Fibroblast of the aortic adventitia (primary cell): Measurements from ENCODE around the gene DMRTC2. TPM values are rescaled to one million over a fixed set of nuclear protein-coding genes. Genes with fewer than 3 reads are reported as not detected.

Experiments
- DNase-seq: peaks from one replicate; pipeline ENCODE4 v3.0.0-alpha.2; 2010; ENCODE audit warnings: low read depth
- H3K4me3 ChIP-seq: 2 replicates; pipeline ENCODE4 v1.5.1; 2011; ENCODE audit warnings: low read depth, mild to moderate bottlenecking, control low read depth, low read length, moderate library complexity
- CTCF ChIP-seq: IDR thresholded peaks from 2 replicates; pipeline ENCODE4 v1.5.1; 2011; ENCODE audit warnings: mild to moderate bottlenecking, low read length, control low read depth, inconsistent platforms; ENCODE audit not compliant: insufficient read depth
- total RNA-seq: library from RNA; depleted of rRNA; stranded (reverse); fragments of >200 nt; gene quantifications from 2 replicates; pipeline ENCODE4 v1.2.3, GENCODE V29; 2012; ENCODE audit warnings: low replicate concordance

DMRTC2 gene
- total RNA-seq, 1 donor = not detected

DNA sequence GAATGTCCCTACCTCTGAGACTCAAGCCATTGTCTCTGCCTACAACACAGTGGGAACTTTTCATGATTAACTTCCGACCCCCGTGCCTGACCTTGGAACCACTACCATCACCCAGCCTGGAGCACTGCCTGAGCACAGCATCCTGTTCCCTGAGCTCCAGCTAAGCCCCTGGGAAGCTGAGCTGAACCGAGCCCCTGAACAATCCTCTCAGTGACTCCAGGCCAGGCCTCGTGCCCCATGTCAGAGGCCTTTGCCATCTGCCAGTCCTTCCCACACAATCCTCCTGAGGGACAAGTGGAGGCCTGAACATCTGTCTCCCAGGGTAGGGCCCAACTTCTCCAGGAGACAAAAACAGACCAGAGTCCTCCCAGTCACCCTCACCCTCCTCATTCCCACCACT is 30.9 kb upstream of the DMRTC2 start:
- TF ChIP-seq CTCF = no peak
- no peak overlapping the region for H3K4me3 ChIP-seq
- no peak for DNase-seq

GRCh38 chr19:41815301-41815700 is 29.5 kb upstream of the DMRTC2 start:
- no peak overlapping the region for H3K4me3 ChIP-seq
- TF ChIP-seq CTCF = no peak
- no peak for DNase-seq

DNA sequence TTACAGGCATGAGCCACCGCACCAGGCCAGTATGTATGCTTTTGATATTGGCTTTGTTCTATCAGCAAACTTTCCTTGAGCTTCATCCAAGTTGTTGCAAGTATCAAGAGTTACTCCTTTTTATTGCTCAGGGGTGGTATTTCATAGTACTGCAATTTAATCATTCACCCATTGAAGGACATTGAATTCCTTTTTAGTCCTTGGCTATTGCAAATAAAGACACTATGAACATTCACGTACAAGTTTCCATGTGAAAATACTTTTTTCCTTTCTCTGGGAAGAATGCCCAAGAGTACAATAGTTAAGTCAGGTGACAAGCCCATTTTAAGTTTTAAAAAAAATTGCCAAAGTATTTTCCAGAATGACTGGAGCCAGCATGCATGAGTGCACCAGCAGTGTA is 28.1 kb upstream of the DMRTC2 start:
- DNase-seq = peak; percentile 54
- no peak for TF ChIP-seq CTCF
- no peak overlapping the region for H3K4me3 ChIP-seq

- DNase-seq = peak; percentile 26
- H3K4me3 ChIP-seq = no peak overlapping the region
- peak; percentile 50 for TF ChIP-seq CTCF
Observed at GRCh38 chr19:41821003-41821735, 23.7 kb upstream of the DMRTC2 start.

- H3K4me3 ChIP-seq = no peak overlapping the region
- TF ChIP-seq CTCF = no peak
Observed at GRCh38 chr19:41837981-41838708, 6.7 kb upstream of the DMRTC2 start.

GRCh38 chr19:41839211-41839610 is 5.6 kb upstream of the DMRTC2 start:
- TF ChIP-seq CTCF = no peak
- no peak overlapping the region for H3K4me3 ChIP-seq
- no peak for DNase-seq

More at GRCh38 chr19:41837981-41838708, 6.7 kb upstream of the DMRTC2 start:
- DNase-seq = no peak
